Right ventricle myocardium inferior (tissue), 1 donor: Measurements from ENCODE around the gene ADPRM. TPM values are rescaled to one million over a fixed set of nuclear protein-coding genes. Genes with fewer than 3 reads are reported as not detected.

Experiments used
- ATAC-seq: fragments of 200-7000 bp; cut with Tn5 transposase; one replicate; pipeline ENCODE4 v1.9.1; 2020; ENCODE audit warnings: mild to moderate bottlenecking, moderate library complexity
- DNase-seq: peaks from one replicate; pipeline ENCODE4 v3.0.0; 2021; ENCODE audit errors: missing footprints
- intact Hi-C: fragments of 100-400 bp; cut with DNase I; formaldehyde crosslinking; loops from one replicate; pipeline ENCODE4 v1.11.0; 2022
- total RNA-seq: library from RNA; stranded (reverse); fragmentation: NEBNext Ultra II Directional; extraction: Animal tissue kit (Norgen Biotek cat#: 25700); gene quantifications from one replicate; pipeline ENCODE4 v1.2.1, GENCODE V29; 2021
- donor health status: DM: no; HTN: yes; CAD: no; lungs with severe emphysema.

ADPRM gene
- total RNA-seq, 1 donor from 2014 or later, result 3.8 TPM

DNA sequence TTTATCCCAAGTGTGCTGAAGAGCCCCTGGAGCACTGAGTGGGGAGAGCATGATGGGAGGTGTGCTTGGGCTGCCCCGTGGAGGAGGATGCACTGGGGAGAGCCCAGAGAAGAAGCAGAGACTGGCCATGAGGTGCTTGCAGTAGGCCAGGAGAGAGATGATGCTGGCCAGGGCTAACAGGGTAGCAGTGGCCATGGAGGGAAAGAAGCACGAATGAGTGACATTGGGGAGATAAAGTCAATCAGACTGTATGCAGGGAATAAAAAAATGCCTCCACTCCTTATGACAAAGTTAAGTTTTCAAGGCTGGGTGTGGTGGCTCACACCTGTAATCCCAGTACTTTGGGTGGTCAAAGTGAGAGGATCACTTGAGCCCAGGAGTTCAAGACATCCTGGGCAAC is 37.9 kb downstream of the ADPRM start:
- no peak for DNase-seq
- intact Hi-C loops, result loop anchor here (10.0 kb wide), 2 partner anchors 60 to 410 kb away; no protein-coding TSS in a partner anchor
- ATAC-seq, result no peak

DNA sequence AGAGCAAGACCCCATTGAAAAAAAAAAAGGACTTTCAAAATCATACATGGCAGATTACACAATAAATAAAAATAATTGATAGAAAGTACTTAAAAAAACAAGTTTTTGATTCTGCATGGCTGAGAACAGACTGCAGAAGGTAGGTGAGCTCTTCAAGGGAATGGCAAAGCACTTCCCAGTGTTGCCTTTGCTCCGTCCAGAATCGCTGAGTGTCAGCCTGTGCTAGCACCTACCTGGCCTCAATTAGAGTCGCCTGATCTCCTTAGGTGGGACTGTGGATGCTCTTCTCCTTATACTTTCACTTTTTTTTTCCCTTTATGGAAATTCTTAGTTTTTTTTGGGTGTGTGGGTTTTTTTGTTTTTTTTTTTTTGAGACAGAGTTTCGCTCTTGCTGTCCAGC is 38.4 kb downstream of the ADPRM start:
- ATAC-seq (no peak), DNase-seq (no peak)
- intact Hi-C loops, result loop anchor here (10.0 kb wide), 2 partner anchors 59 to 409 kb away; no protein-coding TSS in a partner anchor

DNA sequence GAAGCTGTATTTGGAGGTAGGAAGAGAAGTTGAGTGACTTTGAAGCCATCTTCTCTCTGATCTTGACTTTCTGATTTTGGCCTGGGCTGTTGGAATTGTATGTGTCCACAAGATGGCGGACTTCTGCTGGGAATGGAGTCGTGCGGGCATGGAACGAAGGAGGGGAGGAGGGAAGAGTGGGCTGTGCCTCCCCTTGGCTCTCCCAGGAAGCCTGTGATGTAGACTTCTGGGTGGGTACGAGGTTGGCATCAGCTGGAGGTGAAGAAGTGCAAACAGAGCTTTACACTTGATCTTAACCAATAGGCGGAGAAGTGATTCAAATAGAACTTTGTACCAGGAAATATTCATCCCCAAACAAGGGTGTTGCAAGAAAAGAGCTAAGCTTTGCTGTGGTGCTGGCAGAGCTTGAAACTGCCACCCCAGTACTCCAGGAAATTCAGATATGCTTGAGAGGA is 39.8 kb downstream of the ADPRM start:
- intact Hi-C loops, result loop anchor here (1.0 to 10.0 kb wide), 3 partner anchors 58 to 408 kb away; no protein-coding TSS in a partner anchor
- ATAC-seq (peak; percentile 80), DNase-seq (no peak)

DNA sequence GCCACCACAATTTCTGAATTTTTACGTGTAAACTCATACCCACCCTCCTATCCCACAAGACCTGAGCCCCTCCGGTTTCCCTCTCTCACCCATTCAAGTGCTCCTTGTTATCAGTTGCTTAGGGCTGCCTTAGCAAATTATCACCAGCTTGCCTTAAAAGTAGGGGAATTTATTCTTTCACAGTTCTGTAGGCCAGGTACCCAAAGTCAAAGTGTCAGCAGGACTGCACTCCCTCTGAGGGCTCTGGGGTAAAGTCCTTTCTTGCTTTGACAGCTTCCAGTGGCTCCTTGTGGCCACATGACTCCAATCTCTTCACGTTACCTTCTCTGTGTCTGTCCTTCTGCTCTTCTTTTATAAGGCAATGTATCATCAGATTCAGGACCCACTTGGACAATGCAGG is 40.3 kb downstream of the ADPRM start:
- DNase-seq, result no peak
- no peak for ATAC-seq
- intact Hi-C loops, result loop anchor here (1.0 to 10.0 kb wide), 3 partner anchors 57 to 407 kb away; no protein-coding TSS in a partner anchor

DNA sequence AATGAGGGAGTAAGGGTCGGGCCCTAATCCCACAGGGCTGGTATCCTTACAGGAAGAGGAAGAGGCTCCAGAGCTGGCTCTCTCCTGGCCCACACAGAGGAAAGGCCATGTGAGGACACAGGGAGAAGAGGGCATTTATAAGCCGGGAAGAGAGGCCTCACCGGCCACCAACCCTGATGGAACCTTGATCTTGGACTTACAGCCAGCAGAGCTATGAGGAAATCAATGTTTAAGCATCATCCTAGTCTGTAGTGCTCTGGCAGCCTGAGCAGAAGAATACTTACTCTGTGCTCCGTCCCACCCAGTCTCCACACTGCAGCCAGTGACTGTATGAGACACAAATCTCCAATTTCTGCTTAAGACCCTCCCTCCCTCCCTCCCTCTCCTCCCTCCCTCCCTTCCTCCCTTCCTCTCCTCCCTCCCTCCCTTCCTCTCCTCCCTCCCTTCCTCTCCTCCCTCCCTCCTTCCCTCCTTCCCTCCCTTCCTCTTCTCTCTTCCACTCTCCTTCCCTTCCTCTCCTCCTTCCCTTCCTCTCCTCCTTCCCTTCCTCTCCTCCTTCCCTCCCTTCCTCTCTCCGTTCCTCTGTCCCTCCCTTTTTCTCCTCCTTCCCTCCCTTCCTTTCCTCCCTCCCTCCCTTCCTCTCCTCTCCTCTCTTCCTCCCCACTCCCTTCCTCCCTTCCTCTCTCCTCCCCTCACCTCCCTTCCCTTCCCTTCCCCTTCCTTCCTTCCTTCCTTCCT is 41.3 kb downstream of the ADPRM start:
- DNase-seq (no peak), ATAC-seq (peak; percentile 33)
- intact Hi-C loops, result loop anchor here (10.0 kb wide), 2 partner anchors 56 to 406 kb away; no protein-coding TSS in a partner anchor

DNA sequence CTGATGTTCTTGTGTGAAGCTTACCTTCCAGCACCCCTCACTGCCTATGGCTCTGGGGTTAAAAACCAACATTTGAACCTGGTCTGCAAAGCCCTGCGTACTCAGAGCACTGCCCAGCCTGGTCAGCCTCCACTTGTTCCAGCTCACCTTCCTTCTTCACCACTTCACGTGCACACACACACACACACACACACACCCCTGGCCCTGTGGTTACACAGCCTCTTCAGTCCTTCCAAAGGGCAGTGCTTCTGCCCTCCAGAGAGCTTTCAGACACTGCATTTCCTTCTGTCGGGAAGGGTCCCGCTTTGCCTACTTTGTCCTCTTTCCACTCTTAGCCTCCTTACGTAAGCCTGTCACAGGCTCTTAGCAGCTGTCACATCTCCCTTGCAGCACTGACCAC is 42.0 kb downstream of the ADPRM start:
- no peak for ATAC-seq
- intact Hi-C loops, result loop anchor here (10.0 kb wide), 2 partner anchors 55 to 405 kb away; no protein-coding TSS in a partner anchor

DNA sequence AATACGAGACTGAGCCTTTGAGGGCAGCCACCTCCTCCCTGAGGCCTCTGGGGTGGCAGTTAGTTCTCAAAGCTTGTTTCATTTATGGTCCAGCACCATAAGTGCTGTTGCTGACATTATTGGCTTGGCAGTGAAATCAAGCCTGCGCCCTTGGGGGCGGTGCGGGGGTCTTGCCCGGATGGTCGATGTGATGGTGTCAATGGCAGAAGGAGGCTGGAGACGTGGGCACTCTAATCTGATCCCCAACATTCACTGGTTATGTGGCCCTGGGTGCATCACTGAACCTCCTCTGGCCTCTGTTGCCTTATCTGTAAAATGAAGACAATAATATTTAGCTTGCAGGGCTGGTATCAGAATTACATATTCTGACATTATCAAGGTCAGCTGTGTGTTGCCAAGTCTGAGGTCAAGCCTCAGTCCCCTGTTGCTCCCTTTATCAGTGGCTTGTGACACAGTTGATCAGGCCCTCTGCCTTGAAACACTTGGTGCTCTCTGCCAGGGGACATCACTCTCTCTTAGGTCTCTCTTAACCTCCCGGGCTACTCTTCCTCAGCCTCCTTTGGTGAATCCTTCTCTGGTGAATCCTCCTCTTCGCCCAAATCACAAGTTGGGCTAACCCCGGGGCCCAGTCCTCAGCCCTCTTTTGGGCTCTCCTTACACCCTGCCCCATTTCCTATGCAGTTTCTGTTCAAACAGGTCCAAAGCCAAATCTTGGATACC is 44.2 kb downstream of the ADPRM start:
- no peak for ATAC-seq
- no peak for DNase-seq
- intact Hi-C loops, result no loop called here

More for the DNA sequence above, 42.0 kb downstream of the ADPRM start:
- DNase-seq, result no peak

DNA sequence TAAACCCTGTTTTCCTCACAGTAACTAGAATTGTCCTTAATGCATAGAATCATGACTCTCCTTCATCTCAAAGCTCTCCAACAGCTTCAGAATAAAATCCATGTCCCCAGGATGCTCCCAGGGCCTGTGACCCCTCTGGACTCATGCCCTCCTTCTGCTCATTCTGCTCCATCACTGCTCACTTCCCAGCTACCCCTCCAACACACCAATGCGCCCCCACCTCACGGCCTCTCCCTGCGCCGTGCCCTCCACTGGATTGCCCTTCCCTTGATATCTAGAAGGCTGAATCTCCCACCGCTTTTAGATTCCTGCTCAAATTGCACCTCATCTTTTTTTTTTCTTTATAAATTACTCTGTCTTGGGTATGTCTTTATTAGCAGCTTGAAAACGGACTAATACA is 45.0 kb downstream of the ADPRM start:
- DNase-seq (no peak), ATAC-seq (no peak)
- intact Hi-C loops, result no loop called here

DNA sequence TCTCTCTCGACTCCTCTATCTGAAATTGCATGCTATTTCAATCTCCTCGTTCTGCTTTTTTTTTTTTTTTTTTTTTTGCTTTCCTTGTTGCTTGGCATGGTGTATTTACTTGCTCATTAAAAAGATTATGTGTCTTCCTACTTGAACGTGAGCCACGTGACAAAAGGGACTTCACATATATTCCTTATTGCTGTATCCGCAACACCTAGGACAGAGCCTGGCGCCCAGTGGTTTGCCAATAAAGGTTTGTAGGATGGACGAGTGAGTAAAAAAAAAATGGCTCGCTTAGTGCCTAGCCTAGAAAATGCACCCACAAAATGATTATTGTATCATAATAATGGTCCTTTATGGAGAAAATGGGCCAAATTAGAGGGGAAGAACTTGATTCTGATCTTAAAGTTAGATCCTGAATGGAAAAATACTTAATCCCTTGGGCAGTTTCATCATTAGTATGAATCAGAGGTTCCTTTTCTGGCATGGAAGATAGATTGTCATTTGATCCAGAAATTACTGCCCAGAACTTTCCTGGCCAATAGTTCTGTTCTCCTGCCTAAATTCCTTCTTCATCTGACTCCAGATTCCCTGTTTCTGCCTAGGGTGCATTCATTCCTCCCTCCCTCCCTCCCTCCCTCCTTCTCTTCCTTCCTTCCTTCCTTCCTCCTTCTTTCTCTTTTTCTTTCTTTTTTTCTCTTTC is 46.1 kb downstream of the ADPRM start:
- DNase-seq, result no peak
- ATAC-seq, result peak; percentile 74
- intact Hi-C loops, result no loop called here

DNA sequence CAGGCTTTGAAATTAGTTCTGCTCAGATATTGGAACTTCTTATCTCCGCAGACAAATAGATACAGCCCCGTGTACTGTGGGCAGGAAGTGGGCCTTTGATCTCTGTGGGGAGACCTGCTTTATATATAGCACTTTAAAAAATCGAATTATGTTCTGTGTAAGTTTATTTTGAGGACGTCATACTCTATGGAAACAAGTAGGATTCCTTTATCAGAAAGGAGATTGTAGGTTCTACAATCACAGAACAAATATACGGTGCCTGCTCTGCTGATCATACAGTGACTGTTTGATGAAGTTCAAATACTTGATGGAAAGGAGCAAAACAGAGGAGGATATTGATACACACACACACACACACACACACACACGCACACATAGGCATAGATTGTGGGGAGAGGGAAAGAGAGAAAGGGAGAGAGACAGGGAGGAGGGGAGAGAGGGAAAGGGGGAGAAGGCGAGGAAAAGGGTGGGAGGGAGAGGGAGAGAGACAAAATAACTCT is 47.2 kb downstream of the ADPRM start:
- DNase-seq, result no peak
- intact Hi-C loops, result no loop called here

DNA sequence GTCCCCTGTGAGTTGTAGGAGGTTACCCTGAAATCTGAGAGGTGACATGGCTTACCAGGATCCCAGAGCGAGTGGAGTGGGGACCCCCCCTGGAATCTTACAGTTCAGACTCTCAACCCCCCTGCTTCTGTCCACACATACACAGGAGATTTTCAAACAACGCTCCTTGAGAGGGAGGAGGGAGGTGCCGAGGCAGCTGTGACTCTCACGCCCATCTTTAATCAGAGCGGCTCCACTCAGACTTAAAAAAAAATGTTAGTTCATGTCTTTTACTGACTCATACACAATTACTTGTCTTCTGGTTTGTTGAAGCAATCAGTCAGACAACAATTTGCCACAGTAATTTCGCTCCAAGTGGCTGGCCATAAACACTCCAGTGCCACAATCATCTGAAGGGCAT is 47.8 kb downstream of the ADPRM start:
- no peak for DNase-seq
- ATAC-seq, result no peak
- intact Hi-C loops, result no loop called here

More for the DNA sequence above, 47.2 kb downstream of the ADPRM start:
- no peak for ATAC-seq

DNA sequence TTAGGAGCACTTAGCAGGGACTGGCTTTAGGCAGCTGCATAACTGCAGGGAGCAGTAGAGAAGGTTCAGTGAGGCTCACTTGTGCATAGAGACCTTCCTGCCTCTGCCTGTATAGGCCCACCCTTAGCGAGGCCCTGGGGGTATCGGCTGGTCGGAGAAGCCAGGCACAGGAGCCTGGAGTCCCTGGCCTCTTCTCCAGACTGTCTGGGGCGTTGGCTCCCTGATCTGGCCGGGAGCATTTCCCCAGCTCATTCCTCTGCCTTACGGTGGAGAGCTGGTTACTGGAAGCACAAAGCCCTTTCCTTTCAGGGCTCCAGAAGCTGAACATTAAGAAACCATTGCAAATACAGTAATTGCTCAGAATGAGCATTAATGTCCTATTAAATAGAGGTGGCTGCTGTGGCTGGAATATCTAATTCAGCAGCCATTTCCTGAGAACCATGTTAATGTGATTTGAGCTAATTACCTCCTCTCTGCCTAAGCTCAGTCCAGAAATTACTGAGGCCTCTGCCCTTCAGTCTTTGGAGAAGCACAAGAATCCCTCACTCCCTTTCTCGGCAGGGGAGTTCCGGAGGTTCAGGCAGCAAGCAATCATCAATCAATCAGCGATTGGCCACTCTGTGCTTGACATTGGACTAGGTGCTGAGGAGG is 51.3 kb downstream of the ADPRM start:
- ATAC-seq (no peak), DNase-seq (no peak)
- intact Hi-C loops, result no loop called here

DNA sequence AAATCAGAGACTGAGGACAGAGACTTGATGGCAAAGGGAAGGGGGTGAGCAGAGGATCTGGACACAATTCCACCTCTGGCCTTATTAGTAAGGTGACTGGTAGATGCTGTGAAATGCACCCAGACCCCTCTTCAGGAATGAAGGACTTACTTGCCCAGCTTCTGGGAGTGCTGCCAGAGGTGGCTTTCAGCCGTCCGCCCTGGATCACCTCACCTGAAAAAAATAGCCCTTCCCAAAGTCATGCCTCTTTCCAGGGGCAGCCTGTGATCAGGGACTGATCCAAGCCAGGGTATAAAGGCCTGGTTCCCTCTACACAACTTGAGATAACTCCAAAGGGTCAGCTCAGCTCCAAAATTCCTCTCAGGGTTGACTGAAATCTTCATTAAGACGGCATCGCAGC is 52.8 kb downstream of the ADPRM start:
- ATAC-seq (no peak), DNase-seq (no peak)
- intact Hi-C loops, result no loop called here

DNA sequence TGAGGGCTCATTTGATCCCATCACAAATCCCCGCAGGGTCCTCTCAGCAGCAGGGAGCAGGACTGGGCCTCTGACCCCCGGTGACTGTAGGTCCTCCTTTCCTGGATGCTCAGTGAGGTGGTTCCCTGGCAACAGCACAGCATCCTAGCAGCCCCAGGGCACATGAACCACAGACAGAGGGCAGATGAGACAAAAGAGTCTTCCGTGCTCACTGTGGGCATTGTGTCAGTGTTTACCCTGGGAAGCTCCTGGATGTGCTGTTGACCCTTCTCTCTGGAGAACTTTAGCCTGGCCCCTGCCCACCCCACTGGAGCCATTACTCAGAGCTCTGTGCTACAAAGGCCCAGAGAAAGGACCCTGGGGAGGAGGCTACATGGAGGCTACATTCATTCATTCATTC is 54.2 kb downstream of the ADPRM start:
- intact Hi-C loops, result no loop called here
- no peak for ATAC-seq
- DNase-seq, result no peak

DNA sequence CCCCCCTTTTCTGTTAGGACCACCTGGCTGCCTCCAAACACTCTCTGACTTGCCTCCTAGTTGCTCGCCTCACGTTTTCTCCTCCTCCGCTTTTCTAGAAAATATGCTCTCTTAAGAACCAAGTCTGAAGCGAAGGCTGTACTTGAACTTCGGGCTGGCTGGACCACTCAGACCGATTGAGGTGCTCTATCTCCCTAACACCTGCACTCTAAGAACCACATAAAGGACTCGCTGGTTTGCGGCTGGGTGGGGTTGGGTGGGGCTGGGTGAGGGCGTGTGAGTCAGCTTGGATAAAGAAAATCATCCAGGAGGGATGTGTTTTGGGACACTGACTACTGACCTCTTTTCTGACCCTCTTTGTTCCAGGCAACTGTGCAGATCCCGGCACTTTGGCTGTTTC is 55.3 kb downstream of the ADPRM start:
- intact Hi-C loops, result no loop called here
- DNase-seq (no peak), ATAC-seq (no peak)

DNA sequence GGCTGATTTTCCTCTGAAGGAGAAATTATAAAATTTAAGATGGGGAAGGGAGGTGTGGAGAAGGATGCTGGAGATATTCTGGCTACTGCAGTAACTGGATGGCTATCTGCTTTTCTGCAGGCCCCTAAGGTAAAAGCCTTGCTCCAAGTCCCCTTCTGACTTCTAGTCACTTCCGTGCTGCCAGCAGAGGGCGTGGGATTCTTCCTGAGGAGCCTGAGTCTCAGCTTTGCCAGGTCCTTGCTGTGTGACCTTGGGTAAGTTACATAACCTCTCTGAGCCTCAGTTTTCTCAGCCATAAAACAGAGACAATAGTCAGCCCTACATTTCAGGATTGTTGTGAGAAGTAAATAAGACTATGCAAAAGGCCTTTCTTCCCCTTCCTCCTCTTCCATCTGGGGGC is 56.7 kb downstream of the ADPRM start:
- no peak for DNase-seq

DNA sequence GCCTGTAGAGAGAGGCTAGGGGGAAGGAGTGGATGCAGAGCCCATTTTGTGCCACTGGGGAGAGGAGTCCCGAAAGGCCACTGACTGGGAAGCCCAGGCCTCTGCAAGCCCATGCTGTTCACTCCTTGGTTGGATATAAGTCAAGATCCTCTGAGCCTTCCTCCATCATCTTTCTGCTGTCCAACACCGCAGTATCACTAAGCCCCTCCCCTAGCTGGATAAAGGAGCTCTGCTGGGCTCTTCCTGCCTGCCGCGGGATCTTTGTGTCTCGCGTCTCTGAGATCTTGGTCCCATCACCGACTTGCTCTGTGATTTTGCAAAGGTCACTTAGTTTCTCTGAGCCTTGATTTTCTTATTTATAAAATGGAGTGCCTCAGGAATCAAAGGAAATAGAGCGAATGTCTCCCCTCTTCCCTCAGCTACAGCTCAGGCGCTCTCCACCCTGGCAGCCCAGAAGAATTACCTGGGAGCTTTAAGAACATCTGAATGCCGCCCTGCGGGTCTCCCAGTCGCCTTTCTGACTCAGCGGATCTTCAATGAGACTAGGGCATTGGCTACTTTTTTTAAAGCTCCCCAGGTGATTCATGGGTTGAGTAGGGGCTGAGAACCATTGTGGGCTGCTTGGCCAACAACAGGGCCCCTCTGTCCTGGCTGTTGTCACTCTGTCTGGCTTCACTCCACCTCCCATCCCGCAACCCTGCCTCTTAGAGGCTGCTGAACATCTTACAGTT is 57.6 kb downstream of the ADPRM start:
- peak; percentile 37 for ATAC-seq
- no peak for DNase-seq
- intact Hi-C loops, result no loop called here

More for the DNA sequence above, 56.7 kb downstream of the ADPRM start:
- ATAC-seq, result no peak
- intact Hi-C loops, result no loop called here

DNA sequence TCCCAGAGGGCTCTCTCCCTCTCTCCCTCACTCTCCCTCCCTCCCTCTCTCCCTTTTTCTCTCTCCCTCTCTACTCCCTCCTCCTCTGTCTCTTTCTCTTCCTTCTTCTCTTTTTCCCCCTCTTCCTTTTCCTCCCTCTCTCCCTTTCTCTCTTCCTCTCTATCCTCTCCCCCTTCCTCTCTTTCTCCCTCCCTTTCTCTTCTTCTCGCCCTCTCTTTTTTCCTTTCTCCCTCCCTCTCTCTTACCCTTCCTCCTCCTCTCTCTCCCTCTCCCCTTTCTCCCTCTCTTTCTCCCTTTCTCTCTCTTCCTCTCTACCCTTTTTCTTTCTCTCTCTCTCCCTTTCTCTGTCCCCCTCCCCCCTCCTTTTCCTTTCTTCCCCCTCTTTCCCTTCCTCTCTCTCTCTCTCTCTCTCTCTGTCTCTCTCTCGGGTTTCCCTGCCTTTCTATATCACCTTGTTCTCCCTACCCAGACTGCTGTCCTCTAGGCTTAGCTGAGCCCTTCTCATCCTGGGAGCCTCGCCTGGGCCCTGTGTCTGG is 58.3 kb downstream of the ADPRM start:
- no peak for ATAC-seq
- DNase-seq, result no peak
- intact Hi-C loops, result no loop called here
